Stomach (tissue), 9 donors: ENCODE results near the gene COX4I1. TPM values are rescaled to one million over a fixed set of nuclear protein-coding genes. Genes with fewer than 3 reads are reported as not detected.
"Not testable (repeated sequence)": the region's sequence is repeated elsewhere in the genome, so short reads cannot be mapped to it uniquely, and the experiment has no call there.

Experiments used
- DNase-seq, 2 donors: peaks; one replicate each; pipeline versions ENCODE4 v3.0.0 to v3.0.0-alpha.2; 2013 to 2019
- H3K27ac ChIP-seq, 5 donors: fragments of 200-600 bp in 4 of 5; sonication (generic) in 4 of 5; one replicate each; pipeline ENCODE4 v1.5.1; 2013 to 2019; ENCODE audit warnings: mild to moderate bottlenecking in 1 of 5, moderate library complexity in 1 of 5
- H3K27me3 ChIP-seq, 3 donors: fragments of 200-600 bp; sonication (generic); one replicate each; pipeline ENCODE4 v1.5.1; 2017 to 2019; ENCODE audit warnings: mixed run types in 1 of 3
- H3K36me3 ChIP-seq, 4 donors: fragments of 200-600 bp; sonication (generic); 1 replicate in 3 of 4; 2 replicates in 1 of 4; pipeline ENCODE4 v1.5.1; 2016 to 2019
- H3K4me1 ChIP-seq, 4 donors: fragments of 200-600 bp; sonication (generic); one replicate each; pipeline ENCODE4 v1.5.1; 2016 to 2019
- H3K4me3 ChIP-seq, 4 donors: fragments of 200-600 bp; sonication (generic) in 3 of 4; one replicate each; pipeline ENCODE4 v1.5.1; 2016 to 2019; ENCODE audit warnings: mild to moderate bottlenecking in 1 of 4
- H3K9me3 ChIP-seq, 4 donors: fragments of 200-600 bp; sonication (generic); one replicate each; pipeline ENCODE4 v1.5.1; 2016 to 2019
- CTCF ChIP-seq, 7 experiments: fragments of 450-650 bp in 4 of 7; fragments of 200-600 bp in 3 of 7; sonication (generic) in 3 of 7; IDR thresholded peaks; one replicate each; pipeline ENCODE4 v1.5.1; 2016 to 2019; ENCODE audit warnings: antibody characterized with exemption in 7 of 7, control low read depth in 2 of 7, mild to moderate bottlenecking in 1 of 7
- EP300 ChIP-seq: sonication (generic); formaldehyde crosslinking; IDR thresholded peaks from one replicate; pipeline ENCODE4 v1.6.1; 2017; ENCODE audit warnings: antibody characterized with exemption
- POLR2A ChIP-seq, 4 donors: fragments of 450-650 bp; IDR thresholded peaks; one replicate each; pipeline ENCODE4 v1.6.1; 2016; ENCODE audit warnings: antibody characterized with exemption in 4 of 4, control low read depth in 2 of 4, mild to moderate bottlenecking in 1 of 4, moderate library complexity in 1 of 4
- POLR2AphosphoS5 ChIP-seq, 3 donors: sonication (generic); formaldehyde crosslinking; IDR thresholded peaks; one replicate each; pipeline ENCODE4 v1.6.1; 2016; ENCODE audit warnings: antibody characterized with exemption in 3 of 3
- WGBS, 5 donors: extraction: QIAGEN DNeasy Blood & Tissue Kit in 3 of 5; methylation state at CpG; one replicate each; pipeline versions ENCODE4 v1.1.5 to v1.1.7; 2013 to 2018; 5-methylcytosine and 5-hydroxymethylcytosine counted together
- intact Hi-C: fragments of 100-400 bp; cut with DNase I; formaldehyde crosslinking; loops from one replicate; pipeline ENCODE4 v1.15.1; 2023; ENCODE audit warnings: low total_unique reads
- polyA plus RNA-seq, 3 donors: library from polyadenylated mRNA; stranded (reverse); fragments of 200-250 nt; gene quantifications; one replicate each; pipeline ENCODE4 v1.2.3, GENCODE V29; 2013
- total RNA-seq, 5 donors: library from RNA; depleted of rRNA; stranded (reverse); fragments of >200 nt; gene quantifications; one replicate each; pipeline versions ENCODE4 v1.1.0 to v1.2.3, GENCODE V29; 2014 to 2016
- donor health status: healthy with polysubstance abuse.
- donor health status: Bipolar disorder and iron deficiency.
- donor health status: healthy.

The COX4I1 gene
- total and polyA plus RNA-seq, 8 donors = 57.2 to 1,368 (median 668) TPM

- peaks cover 0 to 76% (median 0%) of the 10 kb centered on the region in 3 donors for H3K27me3 ChIP-seq
- no peak overlapping the region for H3K27ac ChIP-seq
- H3K36me3 ChIP-seq = no peaks in the 10 kb centered on the region
- peaks cover 0 to 8% (median 4%) of the 10 kb centered on the region in 4 donors for H3K4me1 ChIP-seq
- TF ChIP-seq POLR2AphosphoS5 (IDR thresholded peaks at IDR 0.05) (no peak), CTCF (IDR thresholded peaks at IDR 0.05) (no peak), EP300 (no peak), POLR2A (IDR thresholded peaks at IDR 0.05) (no peak)
- intact Hi-C loops = no loop called here
- H3K9me3 ChIP-seq = no peaks in the 10 kb centered on the region
- no peak overlapping the region for H3K4me3 ChIP-seq
- 71 to 75% (median 75%) methylated on average over 21 to 24 of the region's 24 CpGs for WGBS, 5 donors
- DNase-seq = no peak
Observed at GRCh38 chr16:85836706-85837582, 37.4 kb downstream of the COX4I1 start.

GRCh38 chr16:85837654-85838053, 38.2 kb downstream of the COX4I1 start:
- WGBS, 5 donors = 85 to 93% (median 90%) methylated on average over 4 of the region's 4 CpGs
- H3K36me3 ChIP-seq, DNase-seq, H3K27ac ChIP-seq, H3K9me3 ChIP-seq, H3K4me1 ChIP-seq, intact Hi-C loops, H3K4me3 ChIP-seq: not testable (repeated sequence)
- H3K27me3 ChIP-seq = peaks cover 0 to 71% (median 0%) of the 10 kb centered on the region in 3 donors

- no peak for DNase-seq
- no peaks in the 10 kb centered on the region for H3K9me3 ChIP-seq
- H3K27me3 ChIP-seq = peaks cover 0 to 64% (median 0%) of the 10 kb centered on the region in 3 donors
- H3K27ac ChIP-seq = no peak overlapping the region
- intact Hi-C loops = no loop called here
- no peak for TF ChIP-seq CTCF (IDR thresholded peaks at IDR 0.05)
- no peak for TF ChIP-seq POLR2A (IDR thresholded peaks at IDR 0.05)
- no peak for TF ChIP-seq POLR2AphosphoS5 (IDR thresholded peaks at IDR 0.05)
- TF ChIP-seq EP300 = no peak
- WGBS, 5 donors = 85 to 93% (median 86%) methylated on average over 11 of the region's 11 CpGs
- H3K36me3 ChIP-seq = no peaks in the 10 kb centered on the region
- peaks cover 0 to 7% (median 1%) of the 10 kb centered on the region in 4 donors for H3K4me1 ChIP-seq
- no peak overlapping the region for H3K4me3 ChIP-seq
Observed at GRCh38 chr16:85838381-85838780, 38.9 kb downstream of the COX4I1 start.

GRCh38 chr16:85838876-85839585, 39.5 kb downstream of the COX4I1 start:
- Histone ChIP-seq H3K36me3 (no peaks in the 10 kb centered on the region), H3K27ac (no peak overlapping the region), H3K9me3 (no peaks in the 10 kb centered on the region), H3K27me3 (peaks cover 0 to 60% (median 0%) of the 10 kb centered on the region in 3 donors), H3K4me1 (peaks cover 0 to 7% (median 0%) of the 10 kb centered on the region in 4 donors), H3K4me3 (no peak overlapping the region)
- DNase-seq = no peak
- no peak for TF ChIP-seq POLR2AphosphoS5 (IDR thresholded peaks at IDR 0.05)
- TF ChIP-seq CTCF (IDR thresholded peaks at IDR 0.05) = no peak
- TF ChIP-seq EP300 = no peak
- TF ChIP-seq POLR2A (IDR thresholded peaks at IDR 0.05) = no peak
- intact Hi-C loops = no loop called here
- 88 to 94% (median 92%) methylated on average over 20 to 21 of the region's 21 CpGs for WGBS, 5 donors
